Dermis blood vessel endothelial cell (primary cell): ENCODE measurements around the gene HRH4. TPM values are rescaled to one million over a fixed set of nuclear protein-coding genes. Genes with fewer than 3 reads are reported as not detected.

Experiments used
- DNase-seq: peaks from one replicate; pipeline ENCODE4 v3.0.0; 2010
- total RNA-seq: library from RNA; depleted of rRNA; stranded (reverse); fragments of >200 nt; gene quantifications from 2 replicates; pipeline ENCODE4 v1.2.3, GENCODE V29; 2014

HRH4 gene
- 0.19 TPM in 1 of 2 replicates, not detected in the other for total RNA-seq

- no peak for DNase-seq
Observed at GRCh38 chr18:24460388-24460787, at the start of gene HRH4. Gene HRH4 (plus strand): TSS chr18:24460637. CDS start chr18:24460729, 92 bp downstream.

GRCh38 chr18:24413148-24413547 is 47.3 kb upstream of the HRH4 start:
- DNase-seq: no peak

GRCh38 chr18:24414349-24415003 is 46.0 kb upstream of the HRH4 start:
- no peak for DNase-seq

GRCh38 chr18:24417480-24417879 is 43.0 kb upstream of the HRH4 start:
- no peak for DNase-seq

- no peak for DNase-seq
Observed at GRCh38 chr18:24420551-24420950, 39.9 kb upstream of the HRH4 start.

GRCh38 chr18:24421831-24422230 is 38.6 kb upstream of the HRH4 start:
- no peak for DNase-seq

GRCh38 chr18:24426073-24426397 is 34.4 kb upstream of the HRH4 start:
- no peak for DNase-seq

- peak; percentile 90 for DNase-seq
Observed at GRCh38 chr18:24426398-24427294, 33.8 kb upstream of the HRH4 start, which contains the start of gene IMPACT. Gene IMPACT (plus strand): TSS chr18:24426670. CDS start chr18:24426757, 87 bp downstream.

- DNase-seq: peak; percentile 34
Observed at GRCh38 chr18:24427484-24427883, 33.0 kb upstream of the HRH4 start.

GRCh38 chr18:24428709-24429108 is 31.7 kb upstream of the HRH4 start:
- DNase-seq: no peak

- no peak for DNase-seq
Observed at GRCh38 chr18:24429188-24429587, 31.2 kb upstream of the HRH4 start.

- DNase-seq: no peak
Observed at GRCh38 chr18:24432618-24433017, 27.8 kb upstream of the HRH4 start.

- no peak for DNase-seq
Observed at GRCh38 chr18:24436939-24437338, 23.5 kb upstream of the HRH4 start.

GRCh38 chr18:24443870-24444269 is 16.6 kb upstream of the HRH4 start:
- DNase-seq: no peak

- no peak for DNase-seq
Observed at GRCh38 chr18:24446453-24446852, 14.0 kb upstream of the HRH4 start.

GRCh38 chr18:24446953-24447538 is 13.4 kb upstream of the HRH4 start:
- DNase-seq: peak; percentile 1

- no peak for DNase-seq
Observed at GRCh38 chr18:24447961-24448360, 12.5 kb upstream of the HRH4 start.

GRCh38 chr18:24456549-24456948 is 3.9 kb upstream of the HRH4 start:
- no peak for DNase-seq

GRCh38 chr18:24459772-24460171 is 665 bp upstream of the HRH4 start:
- no peak for DNase-seq

GRCh38 chr18:24461996-24462395 is 1.6 kb downstream of the HRH4 start:
- no peak for DNase-seq

- no peak for DNase-seq
Observed at GRCh38 chr18:24462838-24463775, 2.7 kb downstream of the HRH4 start.

- no peak for DNase-seq
Observed at GRCh38 chr18:24465486-24465885, 5.0 kb downstream of the HRH4 start.
